Measurements from ENCODE around the gene GRIN2C.
A peak's percentile ranks its signal among the peaks of the same experiment; 100 is the strongest.

GRIN2C gene

GRCh38 chr17:74877592-74878548 is 18.2 kb upstream of the GRIN2C start:
- TF ChIP-seq, protein P1, sequence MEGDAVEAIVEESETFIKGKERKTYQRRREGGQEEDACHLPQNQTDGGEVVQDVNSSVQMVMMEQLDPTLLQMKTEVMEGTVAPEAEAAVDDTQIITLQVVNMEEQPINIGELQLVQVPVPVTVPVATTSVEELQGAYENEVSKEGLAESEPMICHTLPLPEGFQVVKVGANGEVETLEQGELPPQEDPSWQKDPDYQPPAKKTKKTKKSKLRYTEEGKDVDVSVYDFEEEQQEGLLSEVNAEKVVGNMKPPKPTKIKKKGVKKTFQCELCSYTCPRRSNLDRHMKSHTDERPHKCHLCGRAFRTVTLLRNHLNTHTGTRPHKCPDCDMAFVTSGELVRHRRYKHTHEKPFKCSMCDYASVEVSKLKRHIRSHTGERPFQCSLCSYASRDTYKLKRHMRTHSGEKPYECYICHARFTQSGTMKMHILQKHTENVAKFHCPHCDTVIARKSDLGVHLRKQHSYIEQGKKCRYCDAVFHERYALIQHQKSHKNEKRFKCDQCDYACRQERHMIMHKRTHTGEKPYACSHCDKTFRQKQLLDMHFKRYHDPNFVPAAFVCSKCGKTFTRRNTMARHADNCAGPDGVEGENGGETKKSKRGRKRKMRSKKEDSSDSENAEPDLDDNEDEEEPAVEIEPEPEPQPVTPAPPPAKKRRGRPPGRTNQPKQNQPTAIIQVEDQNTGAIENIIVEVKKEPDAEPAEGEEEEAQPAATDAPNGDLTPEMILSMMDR (IDR thresholded peaks at IDR 0.05; ENCODE audit: low read depth, low read length), result no peak
- DNase-seq (ENCODE audit: extremely low read depth, low read depth), result no peak

GRCh38 chr17:74875977-74876593 is 16.4 kb upstream of the GRIN2C start:
- TF ChIP-seq, protein P1 (IDR thresholded peaks at IDR 0.05; ENCODE audit: low read depth, low read length), result no peak
- DNase-seq (ENCODE audit: extremely low read depth, low read depth), result no peak

GRCh38 chr17:74875155-74875976 is 15.7 kb upstream of the GRIN2C start:
- no peak for DNase-seq (ENCODE audit: extremely low read depth, low read depth)
- TF ChIP-seq, protein P1 (IDR thresholded peaks at IDR 0.05; ENCODE audit: low read depth, low read length), result no peak

DNA sequence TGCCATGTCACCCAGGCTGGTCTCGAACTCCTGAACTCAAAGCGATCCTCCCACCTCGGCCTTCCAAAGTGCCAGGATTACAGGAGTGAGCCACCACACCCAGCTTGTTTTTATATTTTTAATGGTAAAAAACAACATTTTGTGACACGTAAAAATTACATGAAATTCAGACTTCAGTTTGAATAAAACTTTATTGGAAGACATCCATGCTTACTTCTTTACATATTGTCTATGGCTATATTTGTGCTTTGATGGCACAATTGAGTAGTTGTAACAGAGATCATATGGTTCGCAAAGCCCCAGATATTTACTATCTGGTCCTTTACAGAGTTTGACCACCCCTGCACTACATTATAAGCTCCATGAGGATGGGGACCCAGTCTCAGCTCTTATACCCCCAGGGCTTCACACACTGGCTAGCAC is 14.9 kb upstream of the GRIN2C start:
- TF ChIP-seq, protein P1 (IDR thresholded peaks at IDR 0.05; ENCODE audit: low read depth, low read length), result no peak
- DNase-seq (ENCODE audit: extremely low read depth, low read depth), result no peak

DNA sequence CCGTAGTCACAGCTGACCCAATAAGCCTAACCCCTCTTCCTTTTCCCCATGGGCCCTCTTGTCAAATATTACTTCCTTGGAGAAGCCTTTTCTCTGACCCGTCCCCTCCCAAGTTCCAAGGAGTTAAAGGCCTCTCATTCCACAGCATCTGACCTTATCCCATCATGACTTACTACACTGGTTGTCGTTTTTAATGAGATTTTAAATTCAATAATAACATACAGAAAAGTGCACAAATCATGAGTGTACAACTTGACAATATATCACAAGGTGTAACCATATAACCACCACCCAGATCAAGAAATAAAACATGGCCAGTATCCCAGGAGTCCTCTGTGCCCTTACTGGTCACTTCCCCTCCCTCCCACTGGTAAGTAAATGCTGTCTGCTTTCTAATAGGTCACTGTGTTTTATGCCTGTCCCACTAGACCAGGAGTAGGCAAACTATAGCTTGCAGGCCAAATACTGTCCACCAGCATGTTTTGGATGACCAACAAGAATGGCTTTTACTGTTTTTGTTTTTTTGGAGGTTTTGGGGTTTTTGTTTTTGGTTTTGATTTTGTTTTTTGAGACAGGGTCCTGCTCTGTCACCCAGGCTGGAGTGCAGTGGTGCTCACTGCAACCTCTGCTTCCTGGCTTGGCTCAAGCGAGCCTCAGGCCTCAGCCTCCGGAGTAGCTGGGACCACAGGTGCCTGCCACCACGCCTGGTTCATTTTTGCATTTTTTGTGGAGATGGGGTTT is 14.4 kb upstream of the GRIN2C start:
- DNase-seq (ENCODE audit: extremely low read depth, low read depth), result no peak
- TF ChIP-seq, protein P1 (IDR thresholded peaks at IDR 0.05; ENCODE audit: low read depth, low read length), result no peak

- TF ChIP-seq, protein P1 (IDR thresholded peaks at IDR 0.05; ENCODE audit: low read depth, low read length), result no peak
- peak; percentile 100 for DNase-seq (ENCODE audit: extremely low read depth, low read depth)
Measured at GRCh38 chr17:74873037-74873873, 13.6 kb upstream of the GRIN2C start.
